IMR-90 (cell line): ENCODE measurements around the gene SSH2. TPM values are rescaled to one million over a fixed set of nuclear protein-coding genes. Genes with fewer than 3 reads are reported as not detected.

Experiments used
- ATAC-seq: fragments of 200-7000 bp; cut with Tn5 transposase; 2 replicates; pipeline ENCODE4 v1.9.1; 2020; ENCODE audit warnings: low read depth, mild to moderate bottlenecking, moderate library complexity
- BruUV-seq: library from RNA; stranded (reverse); fragments of 400-500 nt; replicated peaks from 2 replicates; lab custom pipeline; 2021; lab: Mats Ljungman, UMichigan
- CTCF ChIA-PET: fragments of 300-600 bp; formaldehyde crosslinking; extraction: SDS; loops from one replicate; lab custom pipeline; 2021; ENCODE audit warnings: antibody characterized with exemption; lab: Yijun Ruan, JAX
- POLR2A ChIA-PET: fragments of 300-600 bp; sonication (Branson Sonifier 250); formaldehyde crosslinking; loops from one replicate; lab custom pipeline; 2022; ENCODE audit warnings: antibody characterized with exemption; ENCODE audit not compliant: unreplicated experiment; lab: Charles Lee
- DNase-seq: peaks from one replicate; pipeline ENCODE4 v3.0.0; 2013
- H2AFZ ChIP-seq: replicated peaks from 2 replicates; pipeline ENCODE3; 2013; ENCODE audit warnings: low read length, mild to moderate bottlenecking; ENCODE audit not compliant: poor library complexity
- H2AK5ac ChIP-seq: 2 replicates; pipeline ENCODE4 v1.6.1; 2013; ENCODE audit warnings: low read depth, low read length, inconsistent platforms
- H2AK9ac ChIP-seq: replicated peaks from 2 replicates; pipeline ENCODE3; 2013; ENCODE audit warnings: mild to moderate bottlenecking, low read depth, low read length, moderate library complexity; ENCODE audit not compliant: poor library complexity
- H2BK120ac ChIP-seq: 2 replicates; pipeline ENCODE4 v1.6.1; 2013; ENCODE audit warnings: low read depth, low read length, inconsistent platforms
- H2BK15ac ChIP-seq: 3 replicates; pipeline ENCODE4 v1.6.1; 2013; ENCODE audit warnings: low read depth, low read length, inconsistent platforms
- H2BK20ac ChIP-seq: 2 replicates; pipeline ENCODE4 v1.6.1; 2013; ENCODE audit warnings: low read depth, mild to moderate bottlenecking, inconsistent platforms, low read length, moderate library complexity
- H2BK5ac ChIP-seq: 2 replicates; pipeline ENCODE4 v1.6.1; 2013; ENCODE audit warnings: mild to moderate bottlenecking, low read depth, low read length, inconsistent platforms; ENCODE audit not compliant: poor library complexity, severe bottlenecking
- H3K14ac ChIP-seq: replicated peaks from 2 replicates; pipeline ENCODE4 v1.6.1; 2013; ENCODE audit warnings: low read depth, low read length, inconsistent platforms
- H3K18ac ChIP-seq: 2 replicates; pipeline ENCODE4 v1.6.1; 2013; ENCODE audit warnings: low read depth, low read length, control low read depth
- H3K23ac ChIP-seq: 2 replicates; pipeline ENCODE4 v1.6.1; 2013; ENCODE audit warnings: low read depth, low read length, inconsistent platforms
- H3K27ac ChIP-seq: 2 replicates; pipeline ENCODE4 v1.5.1; 2013; ENCODE audit warnings: mild to moderate bottlenecking, control low read depth, low read length; ENCODE audit not compliant: insufficient read depth
- H3K27me3 ChIP-seq: 2 replicates; pipeline ENCODE4 v1.6.1; 2013; ENCODE audit warnings: low read length; ENCODE audit not compliant: control insufficient read depth, insufficient read depth
- H3K36me3 ChIP-seq: 2 replicates; pipeline ENCODE4 v1.6.1; 2013; ENCODE audit warnings: low read length, mixed read lengths; ENCODE audit not compliant: control insufficient read depth, insufficient read depth
- H3K4ac ChIP-seq: 2 replicates; pipeline ENCODE4 v1.6.1; 2013; ENCODE audit warnings: low read depth, low read length, inconsistent platforms
- H3K4me1 ChIP-seq: 2 replicates; pipeline ENCODE4 v1.6.1; 2013; ENCODE audit warnings: low read length, mixed read lengths; ENCODE audit not compliant: control insufficient read depth, insufficient read depth
- H3K4me2 ChIP-seq: 2 replicates; pipeline ENCODE4 v1.6.1; 2013; ENCODE audit warnings: low read depth, mild to moderate bottlenecking, control low read depth, low read length, moderate library complexity
- H3K4me3 ChIP-seq: 2 replicates; pipeline ENCODE4 v1.5.1; 2013; ENCODE audit warnings: low read depth, mild to moderate bottlenecking, control low read depth, low read length, moderate library complexity; ENCODE audit not compliant: insufficient read depth
- H3K56ac ChIP-seq: 2 replicates; pipeline ENCODE4 v1.6.1; 2013; ENCODE audit warnings: low read length, inconsistent platforms; ENCODE audit not compliant: insufficient read depth; ENCODE audit errors: extremely low read depth
- H3K79me1 ChIP-seq, 2 experiments: 2 replicates each; pipeline ENCODE4 v1.6.1; 2013; ENCODE audit warnings: low read length in 2 of 2, inconsistent platforms in 1 of 2, low read depth in 1 of 2
- H3K9ac ChIP-seq: 2 replicates; pipeline ENCODE4 v1.6.1; 2013; ENCODE audit warnings: low read depth, low read length, control low read depth
- H3K9me1 ChIP-seq: 2 replicates; pipeline ENCODE4 v1.6.1; 2013; ENCODE audit warnings: low read length, inconsistent platforms; ENCODE audit not compliant: insufficient read depth
- H3K9me3 ChIP-seq: 2 replicates; pipeline ENCODE4 v1.6.1; 2013; ENCODE audit warnings: low read length; ENCODE audit not compliant: control insufficient read depth, insufficient read depth
- H4K20me1 ChIP-seq: 2 replicates; pipeline ENCODE4 v1.6.1; 2013; ENCODE audit warnings: low read length, inconsistent platforms; ENCODE audit not compliant: insufficient read depth
- H4K5ac ChIP-seq: 2 replicates; pipeline ENCODE4 v1.6.1; 2013; ENCODE audit warnings: mild to moderate bottlenecking, low read depth, low read length, control low read depth
- H4K8ac ChIP-seq, 2 experiments: 2 replicates each; pipeline ENCODE4 v1.6.1; 2013; ENCODE audit warnings: low read depth in 2 of 2, low read length in 2 of 2, control low read depth in 1 of 2, inconsistent platforms in 1 of 2
- H4K91ac ChIP-seq: 2 replicates; pipeline ENCODE4 v1.6.1; 2013; ENCODE audit warnings: low read depth, low read length, inconsistent platforms; ENCODE audit not compliant: insufficient read depth
- CHD1 ChIP-seq: IDR thresholded peaks from 2 replicates; pipeline ENCODE4 v1.6.1; 2012; ENCODE audit warnings: low read depth, low read length, improper control_type of control experiment
- MAFK ChIP-seq: IDR thresholded peaks from 2 replicates; pipeline ENCODE4 v1.6.1; 2012; ENCODE audit warnings: low read depth, low read length, improper control_type of control experiment
- MXI1 ChIP-seq: IDR thresholded peaks from 2 replicates; pipeline ENCODE4 v1.6.1; 2012; ENCODE audit warnings: low read depth, mild to moderate bottlenecking, low read length, moderate library complexity, borderline replicate concordance
- POLR2A ChIP-seq: IDR thresholded peaks from 2 replicates; pipeline ENCODE4 v1.6.1; 2012; ENCODE audit warnings: mild to moderate bottlenecking, low read depth, low read length
- RAD21 ChIP-seq: IDR thresholded peaks from 2 replicates; pipeline ENCODE4 v1.6.1; 2012; ENCODE audit warnings: low read length, improper control_type of control experiment
- dilution Hi-C: fragments of 300-500 bp; cut with HindIII; formaldehyde crosslinking; loops from one replicate; pipeline ENCODE4 v1.14.3; 2018; ENCODE audit warnings: low sequenced_read_pairs; ENCODE audit not compliant: unreplicated experiment
- in situ Hi-C: fragments of 300-500 bp; cut with MboI; formaldehyde crosslinking; loops from 3 replicates; pipeline ENCODE4 v1.14.3; 2019; ENCODE audit warnings: low sequenced_read_pairs, inconsistent platforms, mixed read lengths
- intact Hi-C: fragments of 100-400 bp; cut with micrococcal nuclease; formaldehyde crosslinking; loops from 2 replicates; pipeline ENCODE4 v1.10.0; 2022
- polyA plus RNA-seq, 3 experiments: library from polyadenylated mRNA; depleted of rRNA; stranded (reverse); fragments of >200 nt; gene quantifications; 2 replicates each; pipeline ENCODE4 v1.2.3, GENCODE V29; 2012; ENCODE audit warnings: low replicate concordance in 1 of 3
- total RNA-seq: library from RNA; depleted of rRNA; stranded (reverse); fragments of >200 nt; gene quantifications from 2 replicates; pipeline ENCODE4 v1.2.3, GENCODE V29; 2012
- TF ChIP-seq, protein P1 (sequence below): fragments of 150-350 bp; IDR thresholded peaks from 2 replicates; pipeline ENCODE4 v1.6.1; 2016; ENCODE audit warnings: low read depth, mild to moderate bottlenecking, low read length, moderate library complexity, borderline replicate concordance

Gene SSH2
- total and polyA plus RNA-seq, 2 of the 4 experiments (the other 2 are of a cell fraction): 9.3 TPM

DNA sequence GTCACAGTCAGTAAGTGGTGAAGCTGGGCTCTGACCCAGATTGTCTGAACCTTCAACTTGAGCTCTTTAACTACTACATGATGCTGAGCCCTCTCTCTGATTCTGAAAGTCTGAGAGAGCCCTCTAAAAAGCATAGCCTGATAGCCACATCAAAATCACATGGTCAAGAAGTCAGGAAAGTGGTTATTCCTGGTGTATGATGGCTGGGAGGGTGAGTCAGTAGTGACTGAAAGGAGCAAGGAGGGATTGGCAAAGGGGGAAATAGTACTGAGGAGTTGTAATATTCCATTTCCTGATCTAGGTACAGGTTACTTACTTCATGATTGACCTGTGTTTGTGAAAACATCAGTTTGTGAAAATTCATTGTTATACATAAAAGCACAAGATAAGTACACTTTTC lies 89.1 kb downstream of the SSH2 start:
- Histone ChIP-seq H3K4ac (no peak overlapping the region), H3K79me1 (peaks cover 7 to 51% of the 10 kb centered on the region in 2 experiments; a peak in 3 of 4 replicates), H2BK20ac (no peak overlapping the region), H3K18ac (no peak overlapping the region), H3K14ac (peak overlapping the region; percentile 69), H3K9me1 (peaks cover 11% of the 10 kb centered on the region; the same call in 1 of the 2 replicates), H3K36me3 (no peaks in the 10 kb centered on the region), H3K9me3 (no peaks in the 10 kb centered on the region), H4K91ac (no peak overlapping the region), H3K4me2 (no peak overlapping the region), H3K4me1 (peaks cover 6% of the 10 kb centered on the region), H3K27ac (no peak overlapping the region), H3K56ac (no peak overlapping the region), H2BK120ac (no peak overlapping the region), H2AFZ (no peak overlapping the region), H2AK5ac (no peak overlapping the region), H3K23ac (peak overlapping the region; percentile 60; the same call in 1 of the 2 replicates), H4K8ac (no peak overlapping the region), H2BK15ac (no peak overlapping the region), H3K4me3 (no peak overlapping the region), H3K9ac (no peak overlapping the region), H2BK5ac (no peak overlapping the region), H4K20me1 (peaks cover 3% of the 10 kb centered on the region; the same call in 1 of the 2 replicates), H2AK9ac (no peak overlapping the region), H3K27me3 (no peaks in the 10 kb centered on the region), H4K5ac (no peak overlapping the region)
- dilution Hi-C loops (no loop called here), in situ Hi-C loops (no loop called here), intact Hi-C loops (no loop called here)
- POLR2A ChIA-PET: no interaction called here
- peak; percentile 81 for DNase-seq
- no TSS peak for BruUV-seq
- TF ChIP-seq RAD21 (no peak), MAFK (no peak), CHD1 (no peak), MXI1 (no peak), POLR2A (no peak)
- TF ChIP-seq, protein P1, sequence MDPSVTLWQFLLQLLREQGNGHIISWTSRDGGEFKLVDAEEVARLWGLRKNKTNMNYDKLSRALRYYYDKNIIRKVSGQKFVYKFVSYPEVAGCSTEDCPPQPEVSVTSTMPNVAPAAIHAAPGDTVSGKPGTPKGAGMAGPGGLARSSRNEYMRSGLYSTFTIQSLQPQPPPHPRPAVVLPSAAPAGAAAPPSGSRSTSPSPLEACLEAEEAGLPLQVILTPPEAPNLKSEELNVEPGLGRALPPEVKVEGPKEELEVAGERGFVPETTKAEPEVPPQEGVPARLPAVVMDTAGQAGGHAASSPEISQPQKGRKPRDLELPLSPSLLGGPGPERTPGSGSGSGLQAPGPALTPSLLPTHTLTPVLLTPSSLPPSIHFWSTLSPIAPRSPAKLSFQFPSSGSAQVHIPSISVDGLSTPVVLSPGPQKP: no peak
- peak; percentile 27; the same call in 1 of the 2 replicates for ATAC-seq
- CTCF ChIA-PET: no interaction called here
